K562 (cell line): ENCODE measurements around the gene PRKACG. TPM values are rescaled to one million over a fixed set of nuclear protein-coding genes. Genes with fewer than 3 reads are reported as not detected.
A peak's percentile ranks its signal among the peaks of the same experiment; 100 is the strongest.

Source experiments
- CBX3 ChIP-seq, 2 experiments: IDR thresholded peaks; 1 replicate in 1 of 2; 2 replicates in 1 of 2; pipeline ENCODE4 v1.6.1; 2012; ENCODE audit warnings: inconsistent platforms in 2 of 2, low read length in 2 of 2, borderline replicate concordance in 1 of 2, control low read depth in 1 of 2
- CHAMP1 ChIP-seq: fragments of 450-650 bp; IDR thresholded peaks from 2 replicates; pipeline ENCODE4 v1.6.1; 2016; ENCODE audit warnings: mild to moderate bottlenecking
- GATAD2B ChIP-seq: fragments of 450-650 bp; IDR thresholded peaks from 2 replicates; pipeline ENCODE4 v1.6.1; 2017; ENCODE audit warnings: mild to moderate bottlenecking, borderline replicate concordance
- RFX1 ChIP-seq: fragments of 450-650 bp; IDR thresholded peaks from 2 replicates; pipeline ENCODE4 v1.6.1; 2016; ENCODE audit warnings: mild to moderate bottlenecking, moderate library complexity
- SREBF1 ChIP-seq: fragments of 150-350 bp; IDR thresholded peaks from 2 replicates; pipeline ENCODE4 v1.6.1; 2014; ENCODE audit warnings: antibody characterized with exemption, low read depth, low read length, borderline replicate concordance
- SRSF1 ChIP-seq: fragments of 200-400 bp; formaldehyde crosslinking; IDR thresholded peaks from 2 replicates; pipeline ENCODE4 v1.6.1; 2017; ENCODE audit warnings: mild to moderate bottlenecking, low read depth, low read length, moderate library complexity
- THRB ChIP-seq: fragments of 450-650 bp; formaldehyde crosslinking; conservative IDR thresholded peaks from 2 replicates; pipeline ENCODE4 v1.4.0; 2022; ENCODE audit warnings: mild to moderate bottlenecking, missing genetic modification characterization
- TSC22D4 ChIP-seq: fragments of 450-650 bp; IDR thresholded peaks from 2 replicates; pipeline ENCODE4 v1.6.1; 2016; ENCODE audit warnings: missing genetic modification characterization, missing biosample characterization, control low read depth
- ZBTB11 ChIP-seq, 3 experiments: fragments of 200-800 bp in 1 of 3; fragments of 250-450 bp in 1 of 3; fragments of 450-650 bp in 1 of 3; sonication (Bioruptor Pico) in 1 of 3; sonication (Bioruptor generic) in 1 of 3; formaldehyde crosslinking in 1 of 3; IDR thresholded peaks; 2 replicates each; pipeline versions ENCODE4 v1.6.1 to v1.8.0; 2016 to 2022; ENCODE audit warnings: mild to moderate bottlenecking in 2 of 3, missing genetic modification characterization in 2 of 3, missing compliant biosample characterization in 1 of 3, moderate library complexity in 1 of 3
- ZC3H8 ChIP-seq: fragments of 450-650 bp; IDR thresholded peaks from 2 replicates; pipeline ENCODE4 v1.6.1; 2017
- ZNF449 ChIP-seq: fragments of 250-450 bp; sonication (Bioruptor Pico); IDR thresholded peaks from 2 replicates; pipeline ENCODE4 v1.8.0; 2022; ENCODE audit warnings: moderate library complexity, mild to moderate bottlenecking, inconsistent platforms
- ZNF639 ChIP-seq, 2 experiments: fragments of 200-800 bp in 1 of 2; sonication (Bioruptor generic) in 1 of 2; sonication (generic) in 1 of 2; formaldehyde crosslinking in 1 of 2; IDR thresholded peaks in 1 of 2; conservative IDR thresholded peaks in 1 of 2; 2 replicates each; pipeline versions ENCODE4 v1.5.0 to v1.6.1; 2016 to 2020; ENCODE audit warnings: missing compliant biosample characterization in 1 of 2, missing genetic modification characterization in 1 of 2, missing genetic modification reagents in 1 of 2
- ZSCAN29 ChIP-seq: fragments of 450-650 bp; IDR thresholded peaks from 2 replicates; pipeline ENCODE4 v1.6.1; 2017
- polyA plus RNA-seq, 8 experiments: library from polyadenylated mRNA; depleted of rRNA in 4 of 8; stranded (reverse) in 5 of 8; unstranded in 3 of 8; fragments of >200 nt; fragmentation: Nextera tagmentation in 2 of 8; fragmentation: Illumina TruSeq in 1 of 8; extraction: Ambion mirVana in 2 of 8; extraction: Trizol in 1 of 8; gene quantifications; 2 replicates each; pipeline versions ENCODE4 v1.2.1 to v1.2.3, GENCODE V29; 2011 to 2014; ENCODE audit warnings: inconsistent platforms in 1 of 8, missing spikeins in 1 of 8
- total RNA-seq, 7 experiments: library from RNA; depleted of rRNA in 6 of 7; stranded (reverse); fragments of >200 nt in 6 of 7; fragmentation: Illumina TruSeq in 2 of 7; extraction: Trizol in 2 of 7; gene quantifications; 2 replicates each; pipeline versions ENCODE4 v1.2.1 to v1.2.3, GENCODE V29; 2011 to 2021; ENCODE audit warnings: low replicate concordance in 1 of 7
- TF ChIP-seq, protein P1 (sequence below): sonication (generic); formaldehyde crosslinking; IDR thresholded peaks from 2 replicates; pipeline ENCODE4 v1.8.0; 2022; ENCODE audit warnings: missing genetic modification reagents, mild to moderate bottlenecking, borderline replicate concordance

PRKACG gene
- total and polyA plus RNA-seq, 9 of the 15 experiments (the other 6 are each of a cell fraction or from before 2014, with no cell fraction given) = not detected

DNA sequence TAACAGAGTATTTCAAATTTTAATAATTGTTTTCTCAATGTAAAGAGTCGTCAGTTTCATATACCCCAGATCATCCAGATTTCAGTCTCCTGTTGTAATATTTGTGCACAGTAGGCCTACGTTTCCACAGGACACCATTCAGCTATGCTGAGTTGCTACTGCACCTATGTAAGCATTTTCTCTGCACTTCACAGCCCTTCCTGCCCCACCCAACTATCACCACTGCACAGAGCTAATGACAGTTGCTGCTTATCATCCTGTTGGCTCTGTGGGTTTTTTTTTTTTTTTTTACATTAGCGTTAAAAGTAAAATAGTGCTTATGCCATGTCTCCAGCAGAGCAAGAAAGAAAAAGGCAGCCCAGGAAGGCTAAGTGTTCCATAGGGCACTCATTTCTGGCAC, 5.9 kb upstream of the PRKACG start (continued):
- TF ChIP-seq ZNF639 (CRISPR knock-in tag; conservative IDR thresholded peaks at IDR 0.05 in 1 of 2, IDR thresholded peaks at IDR 0.05 in 1 of 2) = no peak; a peak in 1 of 4 replicates
- TF ChIP-seq CBX3 (IDR thresholded peaks at IDR 0.05; ENCODE audit: borderline replicate concordance in 1 of 2, low read length in 2 of 2) = peak in 1 of 2 experiments; percentile 45; a peak in 1 of 3 replicates
- no peak for TF ChIP-seq GATAD2B
- TF ChIP-seq ZC3H8 = no peak
- no peak for TF ChIP-seq ZNF449 (CRISPR knock-in tag)
- TF ChIP-seq SREBF1 = no peak
- TF ChIP-seq ZBTB11 (CRISPR knock-in tag; IDR thresholded peaks at IDR 0.05) = no peak
- no peak for TF ChIP-seq THRB
- no peak for TF ChIP-seq ZSCAN29
- TF ChIP-seq SRSF1 = no peak
- TF ChIP-seq CHAMP1 = no peak
- TF ChIP-seq, protein P1, sequence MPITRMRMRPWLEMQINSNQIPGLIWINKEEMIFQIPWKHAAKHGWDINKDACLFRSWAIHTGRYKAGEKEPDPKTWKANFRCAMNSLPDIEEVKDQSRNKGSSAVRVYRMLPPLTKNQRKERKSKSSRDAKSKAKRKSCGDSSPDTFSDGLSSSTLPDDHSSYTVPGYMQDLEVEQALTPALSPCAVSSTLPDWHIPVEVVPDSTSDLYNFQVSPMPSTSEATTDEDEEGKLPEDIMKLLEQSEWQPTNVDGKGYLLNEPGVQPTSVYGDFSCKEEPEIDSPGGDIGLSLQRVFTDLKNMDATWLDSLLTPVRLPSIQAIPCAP (CRISPR knock-in tag) = no peak
- TF ChIP-seq TSC22D4 = no peak
- TF ChIP-seq RFX1 = no peak
